COLO668 (cell line): ENCODE data around the gene NOG.

Source experiments
- DNase-seq: peaks from one replicate; lab custom pipeline; 2025; ENCODE audit not compliant: unreplicated experiment; lab: John Stamatoyannopoulos, UW

The NOG gene

GRCh38 chr17:56635641-56636040 lies 42.1 kb downstream of the NOG start:
- no peak for DNase-seq

GRCh38 chr17:56636265-56636664 lies 42.8 kb downstream of the NOG start:
- no peak for DNase-seq

GRCh38 chr17:56637254-56637653 lies 43.8 kb downstream of the NOG start:
- DNase-seq, result no peak

- DNase-seq, result no peak
These were observed 45.1 kb downstream of the NOG start for GRCh38 chr17:56638591-56639051.

- no peak for DNase-seq
These were observed 46.0 kb downstream of the NOG start for GRCh38 chr17:56639517-56639916.

GRCh38 chr17:56640116-56640515 lies 46.6 kb downstream of the NOG start:
- DNase-seq, result no peak

GRCh38 chr17:56641373-56641772 lies 47.9 kb downstream of the NOG start:
- DNase-seq, result no peak

- no peak for DNase-seq
These were observed 48.4 kb downstream of the NOG start for GRCh38 chr17:56641894-56642293.

GRCh38 chr17:56642424-56642823 lies 48.9 kb downstream of the NOG start:
- no peak for DNase-seq
